ENCODE measurements around the gene ADAM12.

ADAM12 gene

DNA sequence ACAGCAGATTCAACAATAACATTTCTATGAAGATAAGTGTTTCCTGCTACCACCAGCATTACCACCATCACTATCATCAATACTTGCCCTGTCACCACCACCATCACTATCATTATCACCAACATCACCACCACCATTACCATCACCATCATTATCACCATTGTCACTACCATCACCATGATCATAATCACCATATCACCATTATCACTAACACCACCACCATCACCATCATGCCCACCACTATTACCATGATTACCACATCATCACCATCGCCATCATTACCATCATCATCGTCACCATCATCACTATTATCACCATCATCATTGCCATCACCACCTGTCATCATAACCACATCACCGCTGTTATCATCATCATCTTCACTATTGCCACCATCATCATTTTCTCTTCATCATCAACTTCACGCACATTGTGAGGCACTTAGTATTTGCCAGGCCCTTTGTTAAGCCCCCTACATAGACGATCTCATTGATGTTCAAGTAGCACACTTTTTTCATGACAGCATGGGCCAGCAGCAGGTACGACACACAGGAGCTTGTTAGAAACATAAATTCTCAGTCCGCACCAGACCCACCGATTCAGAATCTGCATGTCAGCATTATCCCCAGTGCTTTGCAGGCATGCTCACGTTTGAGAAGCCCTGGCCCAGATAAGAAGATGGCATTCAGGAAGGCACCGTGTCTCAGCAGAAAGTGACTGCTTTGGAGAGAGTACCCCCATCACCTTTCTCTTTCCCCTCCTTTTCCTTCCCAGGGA, 161.1 kb downstream of the ADAM12 start:
- Histone ChIP-seq H4K20me1 (ENCODE audit: insufficient read depth, low read length) (no peaks in the 10 kb centered on the region), H3K27me3 (replicated peaks; ENCODE audit: insufficient read depth, low read length) (no peaks in the 10 kb centered on the region; the same call in 1 of the 2 replicates), H3K4me2 (ENCODE audit: low read depth, low read length) (no peak overlapping the region), H3K4me3 (ENCODE audit: low read length) (no peak overlapping the region), H3K9me3 (replicated peaks; ENCODE audit: insufficient read depth, low read length) (no peaks in the 10 kb centered on the region), H3K79me2 (ENCODE audit: low read length) (no peaks in the 10 kb centered on the region), H3K9me2 (replicated peaks; ENCODE audit: insufficient read depth, low read length) (no peaks in the 10 kb centered on the region), H2AFZ (ENCODE audit: low read length) (no peak overlapping the region), H3K36me3 (replicated peaks; ENCODE audit: insufficient read depth, low read length) (no peaks in the 10 kb centered on the region), H3K4me1 (ENCODE audit: low read length) (no peaks in the 10 kb centered on the region), H3K27ac (ENCODE audit: low read length) (no peak overlapping the region), H3K9ac (ENCODE audit: low read length) (no peak overlapping the region), H3F3A (ENCODE audit: insufficient read depth, low read length) (no peaks in the 10 kb centered on the region)
- DNase-seq, result no peak
- no peak for TF ChIP-seq EZH2phosphoT487 (IDR thresholded peaks at IDR 0.05; ENCODE audit: low read length)
- TF ChIP-seq, protein P1, sequence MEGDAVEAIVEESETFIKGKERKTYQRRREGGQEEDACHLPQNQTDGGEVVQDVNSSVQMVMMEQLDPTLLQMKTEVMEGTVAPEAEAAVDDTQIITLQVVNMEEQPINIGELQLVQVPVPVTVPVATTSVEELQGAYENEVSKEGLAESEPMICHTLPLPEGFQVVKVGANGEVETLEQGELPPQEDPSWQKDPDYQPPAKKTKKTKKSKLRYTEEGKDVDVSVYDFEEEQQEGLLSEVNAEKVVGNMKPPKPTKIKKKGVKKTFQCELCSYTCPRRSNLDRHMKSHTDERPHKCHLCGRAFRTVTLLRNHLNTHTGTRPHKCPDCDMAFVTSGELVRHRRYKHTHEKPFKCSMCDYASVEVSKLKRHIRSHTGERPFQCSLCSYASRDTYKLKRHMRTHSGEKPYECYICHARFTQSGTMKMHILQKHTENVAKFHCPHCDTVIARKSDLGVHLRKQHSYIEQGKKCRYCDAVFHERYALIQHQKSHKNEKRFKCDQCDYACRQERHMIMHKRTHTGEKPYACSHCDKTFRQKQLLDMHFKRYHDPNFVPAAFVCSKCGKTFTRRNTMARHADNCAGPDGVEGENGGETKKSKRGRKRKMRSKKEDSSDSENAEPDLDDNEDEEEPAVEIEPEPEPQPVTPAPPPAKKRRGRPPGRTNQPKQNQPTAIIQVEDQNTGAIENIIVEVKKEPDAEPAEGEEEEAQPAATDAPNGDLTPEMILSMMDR (IDR thresholded peaks at IDR 0.05; ENCODE audit: low read length), result no peak
- TF ChIP-seq EZH2 (optimal IDR thresholded peaks at IDR 0.05; ENCODE audit: low read depth, low read length), result no peak

DNA sequence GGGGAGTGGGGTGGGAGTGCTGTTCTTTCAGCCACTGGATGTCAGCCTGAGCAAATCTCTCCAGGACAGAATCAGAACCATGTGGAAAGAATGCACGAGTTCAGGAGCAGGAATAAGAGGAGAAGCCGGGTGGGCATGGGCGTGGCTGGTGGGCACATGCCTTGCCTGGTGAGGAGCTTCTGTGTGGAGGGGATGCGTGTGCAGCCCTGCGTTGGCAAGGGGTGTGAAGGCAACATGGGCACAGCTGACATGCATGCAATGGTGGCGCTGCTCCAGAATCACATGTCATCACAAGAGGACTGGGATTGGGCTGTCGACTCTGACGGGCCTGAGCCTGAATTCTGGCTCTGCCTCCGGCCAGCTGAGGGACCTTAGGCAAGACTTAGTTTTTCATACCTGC, 162.1 kb downstream of the ADAM12 start:
- TF ChIP-seq, protein P1 (IDR thresholded peaks at IDR 0.05; ENCODE audit: low read length), result no peak
- no peak for TF ChIP-seq EZH2phosphoT487 (IDR thresholded peaks at IDR 0.05; ENCODE audit: low read length)
- no peak for TF ChIP-seq EZH2 (optimal IDR thresholded peaks at IDR 0.05; ENCODE audit: low read depth, low read length)
- no peaks in the 10 kb centered on the region for H3K36me3 ChIP-seq (replicated peaks; ENCODE audit: insufficient read depth, low read length)
- H3K27ac ChIP-seq (ENCODE audit: low read length), result no peak overlapping the region
- no peaks in the 10 kb centered on the region for H3K4me1 ChIP-seq (ENCODE audit: low read length)
- H3K9ac ChIP-seq (ENCODE audit: low read length), result no peak overlapping the region
- H3K27me3 ChIP-seq (replicated peaks; ENCODE audit: insufficient read depth, low read length), result no peaks in the 10 kb centered on the region; the same call in 1 of the 2 replicates
- no peaks in the 10 kb centered on the region for H3F3A ChIP-seq (ENCODE audit: insufficient read depth, low read length)
- no peaks in the 10 kb centered on the region for H3K9me2 ChIP-seq (replicated peaks; ENCODE audit: insufficient read depth, low read length)
- no peaks in the 10 kb centered on the region for H3K79me2 ChIP-seq (ENCODE audit: low read length)
- H2AFZ ChIP-seq (ENCODE audit: low read length), result no peak overlapping the region
- H4K20me1 ChIP-seq (ENCODE audit: insufficient read depth, low read length), result no peaks in the 10 kb centered on the region
- H3K9me3 ChIP-seq (replicated peaks; ENCODE audit: insufficient read depth, low read length), result no peaks in the 10 kb centered on the region
- DNase-seq, result no peak
- no peak overlapping the region for H3K4me2 ChIP-seq (ENCODE audit: low read depth, low read length)
- no peak overlapping the region for H3K4me3 ChIP-seq (ENCODE audit: low read length)

DNA sequence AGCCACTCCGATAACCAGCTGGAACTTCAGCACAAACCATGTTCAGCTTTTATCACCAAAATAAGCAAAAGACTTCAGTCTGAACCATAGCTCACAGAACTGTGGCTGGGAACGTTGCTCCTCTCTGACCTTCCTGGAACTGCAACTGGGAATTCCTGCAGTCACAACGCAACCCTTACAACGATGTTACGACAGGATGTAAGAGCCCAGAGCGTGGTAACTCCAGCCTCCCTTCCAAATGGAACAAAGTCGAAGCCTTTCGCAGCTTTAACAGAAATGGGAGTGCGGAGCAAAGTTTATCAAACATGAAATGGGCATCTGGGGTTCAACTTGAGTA, 162.6 kb downstream of the ADAM12 start:
- Histone ChIP-seq H3K27me3 (replicated peaks; ENCODE audit: insufficient read depth, low read length) (no peaks in the 10 kb centered on the region; the same call in 1 of the 2 replicates), H3K36me3 (replicated peaks; ENCODE audit: insufficient read depth, low read length) (no peaks in the 10 kb centered on the region), H2AFZ (ENCODE audit: low read length) (no peak overlapping the region), H3K4me3 (ENCODE audit: low read length) (no peak overlapping the region), H3K4me2 (ENCODE audit: low read depth, low read length) (no peak overlapping the region), H3K9me2 (replicated peaks; ENCODE audit: insufficient read depth, low read length) (no peaks in the 10 kb centered on the region), H3F3A (ENCODE audit: insufficient read depth, low read length) (no peaks in the 10 kb centered on the region), H3K27ac (ENCODE audit: low read length) (no peak overlapping the region), H3K4me1 (ENCODE audit: low read length) (no peaks in the 10 kb centered on the region), H3K79me2 (ENCODE audit: low read length) (no peaks in the 10 kb centered on the region), H3K9me3 (replicated peaks; ENCODE audit: insufficient read depth, low read length) (no peaks in the 10 kb centered on the region), H3K9ac (ENCODE audit: low read length) (no peak overlapping the region), H4K20me1 (ENCODE audit: insufficient read depth, low read length) (no peaks in the 10 kb centered on the region)
- DNase-seq, result no peak
- TF ChIP-seq, protein P1 (IDR thresholded peaks at IDR 0.05; ENCODE audit: low read length), result no peak
- no peak for TF ChIP-seq EZH2phosphoT487 (IDR thresholded peaks at IDR 0.05; ENCODE audit: low read length)
- no peak for TF ChIP-seq EZH2 (optimal IDR thresholded peaks at IDR 0.05; ENCODE audit: low read depth, low read length)
